Neural crest cell (in vitro differentiated cells): Measurements from ENCODE around the gene LILRB1. TPM values are rescaled to one million over a fixed set of nuclear protein-coding genes. Genes with fewer than 3 reads are reported as not detected.

Source experiments
- DNase-seq: peaks from one replicate; pipeline ENCODE4 v3.0.0; 2021; ENCODE audit warnings: low read depth, mixed read lengths, low spot score
- H3K27ac Mint-ChIP-seq: one replicate; pipeline ENCODE4 v1.8.0; 2021; ENCODE audit warnings: mild to moderate bottlenecking, mixed read lengths; ENCODE audit not compliant: unreplicated experiment
- H3K27me3 Mint-ChIP-seq: 2 replicates; pipeline ENCODE4 v1.8.0; 2021; ENCODE audit warnings: low read depth, mild to moderate bottlenecking, mixed read lengths
- H3K36me3 Mint-ChIP-seq: 2 replicates; pipeline ENCODE4 v1.8.0; 2021; ENCODE audit warnings: low read depth, mild to moderate bottlenecking, mixed read lengths
- H3K4me1 Mint-ChIP-seq: 2 replicates; pipeline ENCODE4 v1.8.0; 2021; ENCODE audit warnings: mixed read lengths
- H3K4me3 Mint-ChIP-seq: one replicate; pipeline ENCODE4 v1.8.0; 2021; ENCODE audit warnings: mild to moderate bottlenecking, mixed read lengths
- H3K9me3 Mint-ChIP-seq: 2 replicates; pipeline ENCODE4 v1.8.0; 2021; ENCODE audit warnings: mixed read lengths
- CTCF ChIP-seq: fragments of 200-600 bp; sonication (generic); conservative IDR thresholded peaks from 2 replicates; pipeline ENCODE4 v1.5.0; 2021; ENCODE audit warnings: antibody characterized with exemption, mild to moderate bottlenecking
- total RNA-seq: library from RNA; stranded (reverse); gene quantifications from 2 replicates; pipeline ENCODE4 v1.2.1, GENCODE V29; 2021

LILRB1 gene
- total RNA-seq, 1 donor from 2014 or later: not detected

GRCh38 chr19:54662730-54663129, 32.4 kb downstream of the LILRB1 start, which contains the start of gene LILRB4:
Gene LILRB4, plus strand, starts transcription at chr19:54662985. Its CDS starts 49 bp downstream, at chr19:54663034.
- DNase-seq: no peak
- no peaks in the 10 kb centered on the region for H3K4me1 Mint-ChIP-seq
- peaks cover 17% of the 10 kb centered on the region for H3K36me3 Mint-ChIP-seq
- H3K4me3 Mint-ChIP-seq: no peak within 1 kb of the TSS
- no peak within 1 kb of the TSS for H3K27ac Mint-ChIP-seq
- H3K9me3 Mint-ChIP-seq: peaks cover 18% of the 10 kb centered on the region
- no peak for TF ChIP-seq CTCF
- H3K27me3 Mint-ChIP-seq: no peaks in the 10 kb centered on the region

- Mint-ChIP-seq H3K9me3 (peaks cover 11% of the 10 kb centered on the region), H3K36me3 (peaks cover 8% of the 10 kb centered on the region), H3K27ac (no peak overlapping the region), H3K27me3 (no peaks in the 10 kb centered on the region), H3K4me3 (no peak overlapping the region), H3K4me1 (no peaks in the 10 kb centered on the region)
- DNase-seq: no peak
- TF ChIP-seq CTCF: no peak
These were observed 35.2 kb downstream of the LILRB1 start for GRCh38 chr19:54665530-54665929.

GRCh38 chr19:54667217-54667616, 36.9 kb downstream of the LILRB1 start:
- Mint-ChIP-seq H3K9me3 (peaks cover 8% of the 10 kb centered on the region), H3K4me1 (no peaks in the 10 kb centered on the region), H3K36me3 (peaks cover 4% of the 10 kb centered on the region), H3K27me3 (no peaks in the 10 kb centered on the region), H3K27ac (no peak overlapping the region), H3K4me3 (no peak overlapping the region)
- no peak for DNase-seq
- no peak for TF ChIP-seq CTCF

DNA sequence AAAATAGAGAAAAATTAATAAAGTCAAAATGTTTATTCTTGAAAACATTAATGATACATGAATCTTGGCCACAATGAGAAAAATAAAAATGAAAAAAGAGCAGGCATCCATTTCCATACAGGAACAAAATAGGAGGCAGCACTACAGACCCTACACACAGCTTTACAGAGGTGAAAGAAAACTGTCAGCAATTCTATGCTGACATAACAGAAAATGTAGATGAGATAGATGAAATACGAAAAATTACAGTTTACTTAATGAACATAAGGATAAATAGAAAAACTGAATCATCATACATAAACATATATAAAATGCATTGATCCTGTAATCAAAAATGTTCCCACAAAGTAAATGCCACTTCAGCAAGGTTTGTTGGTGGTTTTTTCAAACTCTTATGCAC, 38.1 kb downstream of the LILRB1 start:
- no peak for TF ChIP-seq CTCF
- no peak for DNase-seq
- Mint-ChIP-seq H3K27ac (no peak overlapping the region), H3K4me1 (no peaks in the 10 kb centered on the region), H3K36me3 (peaks cover 2% of the 10 kb centered on the region), H3K4me3 (no peak overlapping the region), H3K27me3 (no peaks in the 10 kb centered on the region), H3K9me3 (peaks cover 6% of the 10 kb centered on the region)

GRCh38 chr19:54670576-54671357, 40.5 kb downstream of the LILRB1 start:
- Mint-ChIP-seq H3K4me3 (no peak overlapping the region), H3K36me3 (peaks cover 2% of the 10 kb centered on the region), H3K27ac (no peak overlapping the region), H3K4me1 (no peaks in the 10 kb centered on the region), H3K9me3 (peaks cover 6% of the 10 kb centered on the region), H3K27me3 (no peaks in the 10 kb centered on the region)
- no peak for TF ChIP-seq CTCF
- DNase-seq: no peak
